GM12891 (cell line): ENCODE results near the gene FKBP8.

Experiments
- POLR2A ChIP-seq: IDR thresholded peaks from 2 replicates; pipeline ENCODE4 v1.6.1; 2011; ENCODE audit warnings: low read depth, low read length, control low read depth
- POLR2AphosphoS5 ChIP-seq: IDR thresholded peaks from 2 replicates; pipeline ENCODE4 v1.6.1; 2011; ENCODE audit warnings: low read depth, low read length, control low read depth

- TF ChIP-seq POLR2AphosphoS5 (no peak), POLR2A (no peak)
Observed at GRCh38 chr19:18526316-18526715, 17.1 kb downstream of the FKBP8 start.
